Germinal center (tissue), 1 donor: ENCODE data around the gene SULT1C3.

Experiments
- DNase-seq: peaks from one replicate; pipeline ENCODE4 v3.0.0; 2012; ENCODE audit warnings: mixed read lengths, low spot score

SULT1C3 gene

GRCh38 chr2:108239786-108240185 is at the start of gene SULT1C3:
SULT1C3 (plus strand) TSS chr2:108239968; CDS start chr2:108247195, 7,227 bp downstream.
- no peak for DNase-seq

- DNase-seq, result no peak
Observed at GRCh38 chr2:108193251-108193650, 46.5 kb upstream of the SULT1C3 start.

GRCh38 chr2:108194409-108195132 is 45.2 kb upstream of the SULT1C3 start:
- DNase-seq, result no peak

GRCh38 chr2:108195133-108195439 is 44.7 kb upstream of the SULT1C3 start:
- no peak for DNase-seq

- no peak for DNase-seq
Observed at GRCh38 chr2:108199726-108200125, 40.0 kb upstream of the SULT1C3 start.

GRCh38 chr2:108200569-108200968 is 39.2 kb upstream of the SULT1C3 start:
- no peak for DNase-seq

GRCh38 chr2:108212671-108213070 is 27.1 kb upstream of the SULT1C3 start:
- no peak for DNase-seq

GRCh38 chr2:108215794-108216211 is 24.0 kb upstream of the SULT1C3 start:
- DNase-seq, result no peak

- no peak for DNase-seq
Observed at GRCh38 chr2:108217211-108217610, 22.6 kb upstream of the SULT1C3 start.

- DNase-seq, result no peak
Observed at GRCh38 chr2:108219688-108220087, 20.1 kb upstream of the SULT1C3 start.

GRCh38 chr2:108220191-108220590 is 19.6 kb upstream of the SULT1C3 start:
- no peak for DNase-seq

GRCh38 chr2:108220942-108221541 is 18.7 kb upstream of the SULT1C3 start:
- no peak for DNase-seq

- no peak for DNase-seq
Observed at GRCh38 chr2:108222261-108222660, 17.5 kb upstream of the SULT1C3 start.

- no peak for DNase-seq
Observed at GRCh38 chr2:108223573-108223972, 16.2 kb upstream of the SULT1C3 start.

GRCh38 chr2:108224022-108224421 is 15.7 kb upstream of the SULT1C3 start:
- no peak for DNase-seq

- no peak for DNase-seq
Observed at GRCh38 chr2:108226564-108226963, 13.2 kb upstream of the SULT1C3 start.

- DNase-seq, result no peak
Observed at GRCh38 chr2:108228006-108228405, 11.8 kb upstream of the SULT1C3 start.

- no peak for DNase-seq
Observed at GRCh38 chr2:108228537-108228936, 11.2 kb upstream of the SULT1C3 start.

GRCh38 chr2:108229875-108230274 is 9.9 kb upstream of the SULT1C3 start:
- no peak for DNase-seq

GRCh38 chr2:108235577-108235976 is 4.2 kb upstream of the SULT1C3 start:
- no peak for DNase-seq

GRCh38 chr2:108236676-108237335 is 3.0 kb upstream of the SULT1C3 start:
- DNase-seq, result no peak

- no peak for DNase-seq
Observed at GRCh38 chr2:108240966-108241365, 1.2 kb downstream of the SULT1C3 start.

- DNase-seq, result no peak
Observed at GRCh38 chr2:108243566-108243965, 3.8 kb downstream of the SULT1C3 start.
